Measurements from ENCODE around the gene TRIP4.
"Not testable (repeated sequence)": the region's sequence is repeated elsewhere in the genome, so short reads cannot be mapped to it uniquely, and the experiment has no call there.

Gene TRIP4

DNA sequence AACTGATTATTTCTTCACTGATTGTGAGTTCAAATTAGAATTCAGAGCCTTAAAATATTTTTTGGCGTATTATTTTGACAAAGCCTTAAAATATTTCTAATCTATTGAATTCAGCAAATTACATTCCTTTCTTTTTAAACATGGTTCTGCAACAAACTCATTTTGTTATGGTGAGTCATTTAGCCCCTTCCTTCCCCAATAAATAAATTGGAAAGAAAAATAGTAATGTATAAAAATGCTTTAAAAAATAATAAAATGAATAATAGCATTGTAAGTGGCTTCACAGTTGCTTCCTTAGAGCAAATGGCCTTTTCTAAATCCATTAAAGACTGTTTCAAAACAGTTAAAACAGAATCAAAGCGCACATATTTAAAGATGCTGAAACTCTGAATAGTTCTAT, 43.8 kb upstream of the TRIP4 start:
- Histone ChIP-seq H2AFZ (ENCODE audit: low read length) (no peak overlapping the region), H3K27ac (ENCODE audit: low read depth, low read length, poor library complexity, severe bottlenecking) (no peak overlapping the region), H3K79me2 (ENCODE audit: insufficient read depth, low read length) (peaks cover 4% of the 10 kb centered on the region; the same call in 1 of the 2 replicates), H3K9me3 (ENCODE audit: low read length) (no peaks in the 10 kb centered on the region), H3K27me3 (ENCODE audit: insufficient read depth, low read length) (no peaks in the 10 kb centered on the region), H3F3A (ENCODE audit: insufficient read depth, low read length) (no peaks in the 10 kb centered on the region), H3K36me3 (ENCODE audit: insufficient read depth, low read length) (peaks cover 10% of the 10 kb centered on the region; the same call in 1 of the 2 replicates), H4K20me1 (ENCODE audit: insufficient read depth, low read length) (no peaks in the 10 kb centered on the region), H3K9ac (ENCODE audit: low read length) (no peak overlapping the region), H3K9me2 (ENCODE audit: low read depth, low read length) (no peaks in the 10 kb centered on the region), H3K4me1 (ENCODE audit: insufficient read depth, low read length, severe bottlenecking) (no peaks in the 10 kb centered on the region), H3K4me3 (ENCODE audit: low read depth, low read length, poor library complexity, severe bottlenecking) (no peak overlapping the region), H3K4me2 (ENCODE audit: low read length) (no peak overlapping the region)
- TF ChIP-seq EZH2 (IDR thresholded peaks at IDR 0.05; ENCODE audit: borderline replicate concordance, low read length) = no peak
- TF ChIP-seq, protein P1, sequence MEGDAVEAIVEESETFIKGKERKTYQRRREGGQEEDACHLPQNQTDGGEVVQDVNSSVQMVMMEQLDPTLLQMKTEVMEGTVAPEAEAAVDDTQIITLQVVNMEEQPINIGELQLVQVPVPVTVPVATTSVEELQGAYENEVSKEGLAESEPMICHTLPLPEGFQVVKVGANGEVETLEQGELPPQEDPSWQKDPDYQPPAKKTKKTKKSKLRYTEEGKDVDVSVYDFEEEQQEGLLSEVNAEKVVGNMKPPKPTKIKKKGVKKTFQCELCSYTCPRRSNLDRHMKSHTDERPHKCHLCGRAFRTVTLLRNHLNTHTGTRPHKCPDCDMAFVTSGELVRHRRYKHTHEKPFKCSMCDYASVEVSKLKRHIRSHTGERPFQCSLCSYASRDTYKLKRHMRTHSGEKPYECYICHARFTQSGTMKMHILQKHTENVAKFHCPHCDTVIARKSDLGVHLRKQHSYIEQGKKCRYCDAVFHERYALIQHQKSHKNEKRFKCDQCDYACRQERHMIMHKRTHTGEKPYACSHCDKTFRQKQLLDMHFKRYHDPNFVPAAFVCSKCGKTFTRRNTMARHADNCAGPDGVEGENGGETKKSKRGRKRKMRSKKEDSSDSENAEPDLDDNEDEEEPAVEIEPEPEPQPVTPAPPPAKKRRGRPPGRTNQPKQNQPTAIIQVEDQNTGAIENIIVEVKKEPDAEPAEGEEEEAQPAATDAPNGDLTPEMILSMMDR (IDR thresholded peaks at IDR 0.05; ENCODE audit: low read length) = no peak

DNA sequence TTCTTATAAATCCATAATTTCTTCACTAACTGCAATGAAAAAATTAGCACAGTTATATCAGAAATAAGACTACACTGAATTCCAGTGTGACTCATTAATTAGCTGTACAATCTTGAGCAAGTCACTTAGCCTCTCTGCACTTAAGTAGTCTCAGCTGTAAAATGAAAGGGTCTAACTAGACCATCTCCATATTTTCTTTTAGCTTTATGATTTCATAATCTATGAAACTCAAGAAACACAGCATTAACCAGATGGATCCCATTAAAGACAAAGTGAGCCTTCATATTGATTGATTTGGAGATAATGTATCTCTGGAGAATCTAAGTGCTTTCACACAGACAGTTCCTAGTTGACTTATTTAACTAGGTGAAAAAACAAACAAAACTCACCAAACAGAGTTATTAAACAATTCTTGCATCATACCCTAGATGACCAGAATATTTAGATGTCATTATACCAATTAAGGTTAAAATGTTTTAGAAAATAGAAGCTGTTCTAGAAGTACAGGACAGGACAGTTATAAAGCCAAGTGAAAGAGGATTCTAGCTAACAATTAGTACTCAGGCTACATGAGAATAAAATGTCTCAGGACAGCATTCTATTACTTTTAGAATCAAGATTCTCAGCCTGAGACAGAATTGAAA, 42.9 kb upstream of the TRIP4 start:
- Histone ChIP-seq H3F3A (ENCODE audit: insufficient read depth, low read length) (no peaks in the 10 kb centered on the region), H2AFZ (ENCODE audit: low read length) (no peak overlapping the region), H3K27ac (ENCODE audit: low read depth, low read length, poor library complexity, severe bottlenecking) (no peak overlapping the region), H3K9me3 (ENCODE audit: low read length) (no peaks in the 10 kb centered on the region), H4K20me1 (ENCODE audit: insufficient read depth, low read length) (no peaks in the 10 kb centered on the region), H3K4me2 (ENCODE audit: low read length) (no peak overlapping the region), H3K27me3 (ENCODE audit: insufficient read depth, low read length) (no peaks in the 10 kb centered on the region), H3K9me2 (ENCODE audit: low read depth, low read length) (no peaks in the 10 kb centered on the region), H3K36me3 (ENCODE audit: insufficient read depth, low read length) (peaks cover 10% of the 10 kb centered on the region; the same call in 1 of the 2 replicates), H3K4me3 (ENCODE audit: low read depth, low read length, poor library complexity, severe bottlenecking) (no peak overlapping the region), H3K4me1 (ENCODE audit: insufficient read depth, low read length, severe bottlenecking) (no peaks in the 10 kb centered on the region), H3K79me2 (ENCODE audit: insufficient read depth, low read length) (peaks cover 12% of the 10 kb centered on the region), H3K9ac (ENCODE audit: low read length) (no peak overlapping the region)
- no peak for TF ChIP-seq EZH2 (IDR thresholded peaks at IDR 0.05; ENCODE audit: borderline replicate concordance, low read length)
- TF ChIP-seq, protein P1 (IDR thresholded peaks at IDR 0.05; ENCODE audit: low read length) = no peak

DNA sequence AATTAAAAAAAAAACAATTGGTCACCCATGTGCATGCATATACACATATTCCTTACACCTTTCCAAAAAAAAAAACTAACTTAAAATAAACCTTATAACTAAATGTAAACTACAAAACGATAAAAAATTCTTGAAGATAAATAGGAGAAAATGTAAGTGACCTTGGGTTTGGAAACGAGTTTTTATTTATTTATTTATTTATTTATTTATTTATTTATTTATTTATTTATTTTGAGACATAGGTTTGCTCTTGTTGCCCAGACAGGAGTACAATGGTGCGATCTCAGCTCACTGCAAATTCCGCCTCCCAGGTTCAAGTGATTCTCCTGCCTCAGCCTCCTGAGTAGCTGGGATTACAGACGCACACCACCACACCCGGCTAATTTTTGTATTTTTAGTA, 41.4 kb upstream of the TRIP4 start:
- H3K9me3 ChIP-seq (ENCODE audit: low read length); H3F3A ChIP-seq (ENCODE audit: insufficient read depth, low read length); H3K27me3 ChIP-seq (ENCODE audit: insufficient read depth, low read length); H3K4me2 ChIP-seq (ENCODE audit: low read length); H3K9me2 ChIP-seq (ENCODE audit: low read depth, low read length); H2AFZ ChIP-seq (ENCODE audit: low read length); H3K4me1 ChIP-seq (ENCODE audit: insufficient read depth, low read length, severe bottlenecking); H4K20me1 ChIP-seq (ENCODE audit: insufficient read depth, low read length); H3K9ac ChIP-seq (ENCODE audit: low read length); H3K36me3 ChIP-seq (ENCODE audit: insufficient read depth, low read length); H3K4me3 ChIP-seq (ENCODE audit: low read depth, low read length, poor library complexity, severe bottlenecking); H3K27ac ChIP-seq (ENCODE audit: low read depth, low read length, poor library complexity, severe bottlenecking): not testable (repeated sequence)
- H3K79me2 ChIP-seq (ENCODE audit: insufficient read depth, low read length) = peaks cover 23% of the 10 kb centered on the region

DNA sequence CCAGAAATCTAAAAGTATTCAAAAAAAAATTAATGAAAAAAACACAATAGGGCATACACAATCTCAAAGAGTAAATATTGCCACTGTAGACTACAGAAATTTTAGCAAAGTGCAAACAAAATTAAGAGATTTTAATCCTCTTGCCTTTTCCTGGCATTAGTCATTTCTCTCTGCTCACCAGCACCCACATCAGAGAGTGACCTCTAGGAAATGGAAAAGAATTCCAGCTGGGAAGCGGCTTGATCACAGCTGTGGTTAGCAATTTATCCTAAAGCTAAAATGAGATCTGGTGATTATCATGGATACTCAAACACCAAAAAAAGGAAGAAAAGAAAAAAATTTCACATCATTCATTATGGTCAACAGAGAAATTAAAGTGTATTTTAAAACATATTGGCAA, 39.2 kb upstream of the TRIP4 start:
- Histone ChIP-seq H3K27me3 (ENCODE audit: insufficient read depth, low read length) (no peaks in the 10 kb centered on the region), H3K79me2 (ENCODE audit: insufficient read depth, low read length) (peaks cover 34% of the 10 kb centered on the region), H3K27ac (ENCODE audit: low read depth, low read length, poor library complexity, severe bottlenecking) (no peak overlapping the region), H3K9me3 (ENCODE audit: low read length) (no peaks in the 10 kb centered on the region), H2AFZ (ENCODE audit: low read length) (no peak overlapping the region), H3K4me3 (ENCODE audit: low read depth, low read length, poor library complexity, severe bottlenecking) (no peak overlapping the region), H3K36me3 (ENCODE audit: insufficient read depth, low read length) (peaks cover 10% of the 10 kb centered on the region; the same call in 1 of the 2 replicates), H4K20me1 (ENCODE audit: insufficient read depth, low read length) (no peaks in the 10 kb centered on the region), H3K4me1 (ENCODE audit: insufficient read depth, low read length, severe bottlenecking) (no peaks in the 10 kb centered on the region), H3K4me2 (ENCODE audit: low read length) (no peak overlapping the region), H3K9ac (ENCODE audit: low read length) (no peak overlapping the region), H3K9me2 (ENCODE audit: low read depth, low read length) (no peaks in the 10 kb centered on the region), H3F3A (ENCODE audit: insufficient read depth, low read length) (no peaks in the 10 kb centered on the region)
- TF ChIP-seq, protein P1 (IDR thresholded peaks at IDR 0.05; ENCODE audit: low read length) = no peak
- no peak for TF ChIP-seq EZH2 (IDR thresholded peaks at IDR 0.05; ENCODE audit: borderline replicate concordance, low read length)
